ENCODE measurements around the gene POU5F2. TPM values are rescaled to one million over a fixed set of nuclear protein-coding genes. Genes with fewer than 3 reads are reported as not detected.

Gene POU5F2
- polyA plus RNA-seq, 2 of the 4 experiments (the other 2 are of a cell fraction) = 0.10 TPM; not detected in 1

DNA sequence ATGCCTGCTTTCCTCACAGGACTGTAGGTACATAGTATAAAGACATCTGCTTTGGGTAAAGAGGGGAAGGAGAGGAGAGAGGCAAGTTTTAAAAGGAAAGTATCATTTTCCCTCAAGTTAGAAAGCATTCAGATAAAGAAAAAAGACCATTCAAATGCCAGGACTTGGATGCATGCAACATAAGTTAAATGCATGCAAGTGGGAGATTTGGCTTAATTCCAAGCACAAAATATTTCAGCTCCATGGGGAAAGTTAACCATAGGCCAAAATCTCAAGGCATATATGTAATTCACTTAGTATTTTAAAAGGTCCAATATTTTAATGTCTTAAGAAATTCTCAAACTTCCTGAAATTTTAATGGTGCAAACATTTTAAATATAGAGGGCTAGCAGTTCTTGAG, 36.4 kb downstream of the POU5F2 start:
- no peak for FAIRE-seq
- no peaks in the 10 kb centered on the region for H3K4me1 ChIP-seq
- no peaks in the 10 kb centered on the region for H3K9me3 ChIP-seq
- H3K27ac ChIP-seq = no peak overlapping the region
- H3K4me2 ChIP-seq = no peak overlapping the region
- CTCF ChIA-PET = interaction anchor here (0.7 kb wide), 1 partner anchor 10 kb away, joined by 3 read pairs; no protein-coding TSS in a partner anchor
- TF ChIP-seq EHF (CRISPR knock-in tag; IDR thresholded peaks at IDR 0.05) (no peak), CBX8 (IDR thresholded peaks at IDR 0.05) (no peak), CEBPB (IDR thresholded peaks at IDR 0.05) (no peak), KDM5A (IDR thresholded peaks at IDR 0.05) (no peak), HOXA7 (CRISPR knock-in tag; IDR thresholded peaks at IDR 0.05) (no peak), ZSCAN20 (CRISPR knock-in tag; IDR thresholded peaks at IDR 0.05) (no peak)
- TF ChIP-seq, protein P1, sequence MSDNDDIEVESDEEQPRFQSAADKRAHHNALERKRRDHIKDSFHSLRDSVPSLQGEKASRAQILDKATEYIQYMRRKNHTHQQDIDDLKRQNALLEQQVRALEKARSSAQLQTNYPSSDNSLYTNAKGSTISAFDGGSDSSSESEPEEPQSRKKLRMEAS (IDR thresholded peaks at IDR 0.05) = no peak
- TF ChIP-seq, protein P2, sequence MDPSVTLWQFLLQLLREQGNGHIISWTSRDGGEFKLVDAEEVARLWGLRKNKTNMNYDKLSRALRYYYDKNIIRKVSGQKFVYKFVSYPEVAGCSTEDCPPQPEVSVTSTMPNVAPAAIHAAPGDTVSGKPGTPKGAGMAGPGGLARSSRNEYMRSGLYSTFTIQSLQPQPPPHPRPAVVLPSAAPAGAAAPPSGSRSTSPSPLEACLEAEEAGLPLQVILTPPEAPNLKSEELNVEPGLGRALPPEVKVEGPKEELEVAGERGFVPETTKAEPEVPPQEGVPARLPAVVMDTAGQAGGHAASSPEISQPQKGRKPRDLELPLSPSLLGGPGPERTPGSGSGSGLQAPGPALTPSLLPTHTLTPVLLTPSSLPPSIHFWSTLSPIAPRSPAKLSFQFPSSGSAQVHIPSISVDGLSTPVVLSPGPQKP (IDR thresholded peaks at IDR 0.05; ENCODE audit: low read depth, low read length) = no peak
- no peak for DNase-seq (ENCODE audit: low read depth in 1 of 2, low spot score in 1 of 2)
- no peak overlapping the region for H3K4me3 ChIP-seq
- POLR2A ChIA-PET = no interaction called here
- no peak for ATAC-seq

DNA sequence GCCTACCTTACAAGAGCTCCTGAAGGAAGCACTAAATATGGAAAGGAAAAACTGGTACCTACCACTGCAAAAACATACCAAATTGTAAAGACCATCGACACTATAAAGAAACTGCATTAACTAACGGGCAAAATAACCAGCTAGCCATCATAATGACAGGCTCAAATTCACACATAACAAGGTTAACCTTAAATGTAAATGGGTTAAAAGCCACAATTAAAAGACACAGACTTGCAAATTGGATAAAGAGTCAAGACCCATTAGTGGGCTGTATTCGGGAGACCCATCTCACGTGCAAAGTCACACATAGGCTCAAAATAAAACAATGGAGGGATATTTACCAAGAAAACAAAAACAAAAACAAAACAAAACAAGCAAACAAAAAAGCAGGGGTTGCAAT, 49.4 kb downstream of the POU5F2 start:
- H3K27ac ChIP-seq = no peak overlapping the region
- ChIA-PET CTCF (no interaction called here), POLR2A (no interaction called here)
- no peaks in the 10 kb centered on the region for H3K4me1 ChIP-seq
- no peak for TF ChIP-seq HOXB13 (CRISPR knock-in tag; IDR thresholded peaks at IDR 0.05; ENCODE audit: low read depth)
- no peak for TF ChIP-seq FOXS1 (CRISPR knock-in tag; IDR thresholded peaks at IDR 0.05)
- no peak for TF ChIP-seq EHMT2 (IDR thresholded peaks at IDR 0.05; ENCODE audit: low read depth)
- TF ChIP-seq, protein P3, sequence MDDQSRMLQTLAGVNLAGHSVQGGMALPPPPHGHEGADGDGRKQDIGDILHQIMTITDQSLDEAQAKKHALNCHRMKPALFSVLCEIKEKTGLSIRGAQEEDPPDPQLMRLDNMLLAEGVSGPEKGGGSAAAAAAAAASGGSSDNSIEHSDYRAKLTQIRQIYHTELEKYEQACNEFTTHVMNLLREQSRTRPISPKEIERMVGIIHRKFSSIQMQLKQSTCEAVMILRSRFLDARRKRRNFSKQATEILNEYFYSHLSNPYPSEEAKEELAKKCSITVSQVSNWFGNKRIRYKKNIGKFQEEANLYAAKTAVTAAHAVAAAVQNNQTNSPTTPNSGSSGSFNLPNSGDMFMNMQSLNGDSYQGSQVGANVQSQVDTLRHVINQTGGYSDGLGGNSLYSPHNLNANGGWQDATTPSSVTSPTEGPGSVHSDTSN (IDR thresholded peaks at IDR 0.05) = no peak
- TF ChIP-seq RARB (CRISPR knock-in tag; IDR thresholded peaks at IDR 0.05) = no peak
- TF ChIP-seq CEBPB (IDR thresholded peaks at IDR 0.05) = no peak
- TF ChIP-seq POLR2AphosphoS2 (conservative IDR thresholded peaks at IDR 0.05; ENCODE audit: low read length) = no peak
- no peak for TF ChIP-seq MYC (IDR thresholded peaks at IDR 0.05; ENCODE audit: borderline replicate concordance, low read length)
- no peak for TF ChIP-seq ESRRA (IDR thresholded peaks at IDR 0.05; ENCODE audit: borderline replicate concordance, low read length)
- TF ChIP-seq FOSL2 (IDR thresholded peaks at IDR 0.05) = no peak
- TF ChIP-seq FOSL2 (CRISPR knock-in tag; IDR thresholded peaks at IDR 0.05) = no peak
- no peak for TF ChIP-seq HOXB5 (CRISPR knock-in tag; IDR thresholded peaks at IDR 0.05)
- no peak for TF ChIP-seq SREBF2 (IDR thresholded peaks at IDR 0.05)
- no peak for TF ChIP-seq NR3C1 (IDR thresholded peaks at IDR 0.05)
- TF ChIP-seq, protein P4, sequence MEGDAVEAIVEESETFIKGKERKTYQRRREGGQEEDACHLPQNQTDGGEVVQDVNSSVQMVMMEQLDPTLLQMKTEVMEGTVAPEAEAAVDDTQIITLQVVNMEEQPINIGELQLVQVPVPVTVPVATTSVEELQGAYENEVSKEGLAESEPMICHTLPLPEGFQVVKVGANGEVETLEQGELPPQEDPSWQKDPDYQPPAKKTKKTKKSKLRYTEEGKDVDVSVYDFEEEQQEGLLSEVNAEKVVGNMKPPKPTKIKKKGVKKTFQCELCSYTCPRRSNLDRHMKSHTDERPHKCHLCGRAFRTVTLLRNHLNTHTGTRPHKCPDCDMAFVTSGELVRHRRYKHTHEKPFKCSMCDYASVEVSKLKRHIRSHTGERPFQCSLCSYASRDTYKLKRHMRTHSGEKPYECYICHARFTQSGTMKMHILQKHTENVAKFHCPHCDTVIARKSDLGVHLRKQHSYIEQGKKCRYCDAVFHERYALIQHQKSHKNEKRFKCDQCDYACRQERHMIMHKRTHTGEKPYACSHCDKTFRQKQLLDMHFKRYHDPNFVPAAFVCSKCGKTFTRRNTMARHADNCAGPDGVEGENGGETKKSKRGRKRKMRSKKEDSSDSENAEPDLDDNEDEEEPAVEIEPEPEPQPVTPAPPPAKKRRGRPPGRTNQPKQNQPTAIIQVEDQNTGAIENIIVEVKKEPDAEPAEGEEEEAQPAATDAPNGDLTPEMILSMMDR (IDR thresholded peaks at IDR 0.05) = no peak
- TF ChIP-seq CHD2 (IDR thresholded peaks at IDR 0.05; ENCODE audit: low read length, partially characterized antibody) = no peak
- no peak for TF ChIP-seq PHF8 (IDR thresholded peaks at IDR 0.05; ENCODE audit: borderline replicate concordance, low read depth)
- TF ChIP-seq, protein P5, sequence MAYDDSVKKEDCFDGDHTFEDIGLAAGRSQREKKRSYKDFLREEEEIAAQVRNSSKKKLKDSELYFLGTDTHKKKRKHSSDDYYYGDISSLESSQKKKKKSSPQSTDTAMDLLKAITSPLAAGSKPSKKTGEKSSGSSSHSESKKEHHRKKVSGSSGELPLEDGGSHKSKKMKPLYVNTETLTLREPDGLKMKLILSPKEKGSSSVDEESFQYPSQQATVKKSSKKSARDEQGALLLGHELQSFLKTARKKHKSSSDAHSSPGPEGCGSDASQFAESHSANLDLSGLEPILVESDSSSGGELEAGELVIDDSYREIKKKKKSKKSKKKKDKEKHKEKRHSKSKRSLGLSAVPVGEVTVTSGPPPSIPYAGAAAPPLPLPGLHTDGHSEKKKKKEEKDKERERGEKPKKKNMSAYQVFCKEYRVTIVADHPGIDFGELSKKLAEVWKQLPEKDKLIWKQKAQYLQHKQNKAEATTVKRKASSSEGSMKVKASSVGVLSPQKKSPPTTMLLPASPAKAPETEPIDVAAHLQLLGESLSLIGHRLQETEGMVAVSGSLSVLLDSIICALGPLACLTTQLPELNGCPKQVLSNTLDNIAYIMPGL (CRISPR knock-in tag; IDR thresholded peaks at IDR 0.05; ENCODE audit: borderline replicate concordance) = no peak
- TF ChIP-seq RFX5 (IDR thresholded peaks at IDR 0.05) = no peak
- TF ChIP-seq KDM5A (IDR thresholded peaks at IDR 0.05) = no peak
- TF ChIP-seq POLR2A (IDR thresholded peaks at IDR 0.05; ENCODE audit: low read length) = no peak
- no peak overlapping the region for H3K4me3 ChIP-seq
- no peak for DNase-seq (ENCODE audit: low read depth in 1 of 2, low spot score in 1 of 2)
- H3K9me3 ChIP-seq = no peaks in the 10 kb centered on the region
- ATAC-seq = no peak
- WGBS (ENCODE audit: missing lambda C conversion rate) = 73% methylated on average over 4 of the region's 4 CpGs
- FAIRE-seq = no peak
- no peak overlapping the region for H3K4me2 ChIP-seq
